ENCODE data around the gene GRB10. TPM values are rescaled to one million over a fixed set of nuclear protein-coding genes. Genes with fewer than 3 reads are reported as not detected.

The GRB10 gene
- total and polyA plus RNA-seq, 5 donors from 2014 or later, result 0.25 to 2.3 TPM; not detected in 3

DNA sequence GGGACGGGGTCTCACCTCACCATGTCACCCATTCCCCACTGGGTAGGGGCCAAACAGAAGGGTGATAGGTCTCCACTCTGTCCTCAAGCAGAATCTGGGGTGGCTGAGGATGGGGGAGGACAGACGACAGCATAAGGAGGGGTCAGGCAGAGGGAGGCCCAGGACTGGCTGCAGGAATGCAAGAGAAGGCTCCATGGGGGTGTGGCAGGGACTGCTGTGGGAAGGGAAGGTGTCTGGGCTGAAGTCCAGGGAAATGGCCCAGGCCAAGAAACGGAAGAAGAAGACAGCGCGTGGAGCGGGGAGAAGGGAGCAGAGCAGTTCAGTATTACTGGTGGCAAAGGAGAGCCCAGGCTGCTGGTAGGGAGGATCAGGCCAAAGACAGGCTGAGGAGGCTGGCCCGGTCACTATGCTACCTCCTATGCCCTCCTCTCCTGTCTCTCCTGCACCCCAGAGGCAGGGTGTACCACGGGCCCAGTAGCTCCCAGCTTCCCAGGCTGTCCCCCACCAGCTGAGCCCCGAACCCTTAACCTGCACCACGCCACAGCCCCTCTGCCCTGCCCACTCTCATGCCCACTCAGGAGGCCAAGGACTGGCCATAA lies 60.9 kb downstream of the GRB10 start:
- no peak overlapping the region for H3K27ac ChIP-seq (ENCODE audit: insufficient read depth, low read length, poor library complexity, severe bottlenecking)
- H3K4me1 Mint-ChIP-seq, result peaks cover 0 to 6% (median 0%) of the 10 kb centered on the region in 4 donors
- H3K27ac Mint-ChIP-seq, result peak overlapping the region in 1 of 3 donors; percentile 56
- H3K27me3 ChIP-seq (ENCODE audit: control insufficient read depth, insufficient read depth, low read length), result peaks cover 3% of the 10 kb centered on the region
- no peaks in the 10 kb centered on the region for H3K9me3 ChIP-seq (ENCODE audit: control insufficient read depth in 2 of 2, low read length in 2 of 2)
- no peaks in the 10 kb centered on the region for H3K9me3 Mint-ChIP-seq
- no peak for ATAC-seq (ENCODE audit: low read depth in 2 of 2)
- no peak for DNase-seq
- no peaks in the 10 kb centered on the region for H3K36me3 Mint-ChIP-seq
- peaks cover 22% of the 10 kb centered on the region for H3K27me3 Mint-ChIP-seq
- no peaks in the 10 kb centered on the region for H3K36me3 ChIP-seq (ENCODE audit: control insufficient read depth, insufficient read depth, low read length)
- no peaks in the 10 kb centered on the region for H3K4me1 ChIP-seq (ENCODE audit: control insufficient read depth, insufficient read depth, low read length, poor library complexity, severe bottlenecking)
- no peak overlapping the region for H3K4me3 ChIP-seq (ENCODE audit: low read depth, low read length)
- H3K4me3 Mint-ChIP-seq, result no peak overlapping the region

DNA sequence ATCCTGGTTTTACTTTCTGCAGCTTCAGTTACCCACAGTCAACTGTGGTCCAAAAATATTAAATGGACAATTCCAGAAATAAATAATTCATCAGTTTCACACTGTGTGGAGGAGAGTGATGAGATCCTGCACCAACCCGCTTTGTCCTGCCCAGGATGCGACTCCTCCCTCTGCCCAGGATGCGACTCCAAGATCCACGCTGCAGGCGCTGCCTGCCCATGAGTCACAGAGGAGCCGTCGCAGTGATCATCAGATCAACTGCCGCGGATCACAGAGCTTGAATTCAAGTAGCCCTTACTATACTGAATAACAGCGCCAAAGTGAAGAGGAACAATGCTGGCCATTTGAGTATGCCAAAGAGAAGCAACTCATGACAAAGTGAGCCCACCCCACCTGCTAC lies 61.5 kb downstream of the GRB10 start:
- no peaks in the 10 kb centered on the region for H3K4me1 ChIP-seq (ENCODE audit: control insufficient read depth, insufficient read depth, low read length, poor library complexity, severe bottlenecking)
- peaks cover 18% of the 10 kb centered on the region for H3K27me3 Mint-ChIP-seq
- no peaks in the 10 kb centered on the region for H3K36me3 Mint-ChIP-seq
- H3K27ac Mint-ChIP-seq, result no peak overlapping the region
- no peak for DNase-seq
- no peak overlapping the region for H3K4me3 ChIP-seq (ENCODE audit: low read depth, low read length)
- no peak for ATAC-seq (ENCODE audit: low read depth in 2 of 2)
- no peaks in the 10 kb centered on the region for H3K9me3 ChIP-seq (ENCODE audit: control insufficient read depth in 2 of 2, low read length in 2 of 2)
- peaks cover 0 to 6% (median 0%) of the 10 kb centered on the region in 4 donors for H3K4me1 Mint-ChIP-seq
- no peaks in the 10 kb centered on the region for H3K9me3 Mint-ChIP-seq
- no peak overlapping the region for H3K27ac ChIP-seq (ENCODE audit: insufficient read depth, low read length, poor library complexity, severe bottlenecking)
- H3K27me3 ChIP-seq (ENCODE audit: control insufficient read depth, insufficient read depth, low read length), result peaks cover 3% of the 10 kb centered on the region
- H3K36me3 ChIP-seq (ENCODE audit: control insufficient read depth, insufficient read depth, low read length), result no peaks in the 10 kb centered on the region
- no peak overlapping the region for H3K4me3 Mint-ChIP-seq

DNA sequence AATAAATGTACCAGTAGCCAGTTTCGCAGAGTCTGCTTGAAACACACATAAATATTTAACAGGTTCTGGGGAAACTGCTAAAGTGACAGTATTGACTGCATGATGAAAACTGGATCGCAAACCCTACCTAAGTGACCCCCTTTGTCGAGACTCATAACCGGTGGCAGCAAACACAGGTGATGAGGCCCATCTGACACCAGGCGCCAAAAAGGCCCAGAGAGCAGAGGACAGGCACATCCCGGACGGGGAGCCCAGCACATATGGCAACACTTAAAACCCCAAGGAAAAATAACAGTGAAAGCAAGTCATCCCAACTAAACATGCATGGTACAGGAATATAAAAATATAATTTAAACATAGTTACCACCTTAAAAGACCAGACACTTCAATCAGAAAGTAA lies 62.4 kb downstream of the GRB10 start:
- no peak for DNase-seq
- ATAC-seq (ENCODE audit: low read depth in 2 of 2), result no peak
- Mint-ChIP-seq H3K4me1 (peaks cover 0 to 6% (median 0%) of the 10 kb centered on the region in 4 donors), H3K9me3 (no peaks in the 10 kb centered on the region), H3K27me3 (peaks cover 18% of the 10 kb centered on the region), H3K36me3 (no peaks in the 10 kb centered on the region), H3K27ac (no peak overlapping the region), H3K4me3 (no peak overlapping the region)
- Histone ChIP-seq H3K36me3 (ENCODE audit: control insufficient read depth, insufficient read depth, low read length) (no peaks in the 10 kb centered on the region), H3K4me1 (ENCODE audit: control insufficient read depth, insufficient read depth, low read length, poor library complexity, severe bottlenecking) (no peaks in the 10 kb centered on the region), H3K4me3 (ENCODE audit: low read depth, low read length) (no peak overlapping the region), H3K27ac (ENCODE audit: insufficient read depth, low read length, poor library complexity, severe bottlenecking) (no peak overlapping the region), H3K27me3 (ENCODE audit: control insufficient read depth, insufficient read depth, low read length) (peaks cover 3% of the 10 kb centered on the region), H3K9me3 (ENCODE audit: control insufficient read depth in 2 of 2, low read length in 2 of 2) (no peaks in the 10 kb centered on the region)

DNA sequence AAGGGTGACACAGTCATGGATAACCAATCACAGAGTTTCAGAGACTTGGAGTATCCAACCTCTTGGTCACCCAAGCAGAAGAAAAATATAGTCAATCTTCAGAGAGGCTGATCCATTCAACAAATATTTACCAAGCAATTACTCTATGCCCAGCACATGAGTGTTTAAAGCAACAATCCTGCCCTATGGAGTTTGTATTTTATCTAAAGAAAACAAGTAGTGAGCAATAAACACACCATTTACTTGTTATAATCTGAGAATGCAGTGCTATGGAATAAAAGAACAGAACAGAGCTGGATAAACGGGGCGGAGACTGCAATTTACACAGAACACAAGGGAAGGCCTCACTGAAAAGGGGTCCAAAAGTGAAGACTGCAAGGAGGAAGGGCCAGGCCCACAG lies 63.8 kb downstream of the GRB10 start:
- no peak overlapping the region for H3K27ac ChIP-seq (ENCODE audit: insufficient read depth, low read length, poor library complexity, severe bottlenecking)
- no peaks in the 10 kb centered on the region for H3K4me1 ChIP-seq (ENCODE audit: control insufficient read depth, insufficient read depth, low read length, poor library complexity, severe bottlenecking)
- H3K27me3 ChIP-seq (ENCODE audit: control insufficient read depth, insufficient read depth, low read length), result no peaks in the 10 kb centered on the region
- H3K9me3 Mint-ChIP-seq, result peaks cover 0 to 1% (median 0%) of the 10 kb centered on the region in 7 donors
- H3K36me3 ChIP-seq (ENCODE audit: control insufficient read depth, insufficient read depth, low read length), result no peaks in the 10 kb centered on the region
- H3K36me3 Mint-ChIP-seq, result no peaks in the 10 kb centered on the region
- no peak overlapping the region for H3K4me3 Mint-ChIP-seq
- no peak overlapping the region for H3K27ac Mint-ChIP-seq
- ATAC-seq (ENCODE audit: low read depth in 2 of 2), result no peak
- no peak overlapping the region for H3K4me3 ChIP-seq (ENCODE audit: low read depth, low read length)
- DNase-seq, result no peak
- peaks cover 17% of the 10 kb centered on the region for H3K27me3 Mint-ChIP-seq
- no peaks in the 10 kb centered on the region for H3K9me3 ChIP-seq (ENCODE audit: control insufficient read depth in 2 of 2, low read length in 2 of 2)
- peaks cover 0 to 2% (median 0%) of the 10 kb centered on the region in 4 donors for H3K4me1 Mint-ChIP-seq

DNA sequence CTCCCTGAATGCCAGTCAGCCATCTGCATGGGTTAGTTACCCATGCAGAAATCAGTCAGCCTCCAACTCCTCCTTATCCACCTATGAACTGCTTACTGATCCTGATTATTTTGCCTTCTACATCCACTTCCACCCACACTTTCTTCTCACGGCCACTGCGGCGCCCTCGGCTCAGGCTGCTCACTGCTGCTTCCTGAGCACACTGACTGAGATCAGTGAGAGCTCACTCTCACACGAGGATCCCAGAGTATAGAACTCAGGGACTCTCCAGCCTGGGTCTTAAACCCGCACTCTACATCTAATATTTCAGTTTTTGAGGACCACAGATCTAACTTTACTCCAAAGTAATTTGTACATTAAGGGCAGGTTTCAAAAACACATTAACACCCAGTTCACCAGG lies 64.4 kb downstream of the GRB10 start:
- Mint-ChIP-seq H3K4me3 (no peak overlapping the region), H3K9me3 (peaks cover 0 to 1% (median 0%) of the 10 kb centered on the region in 7 donors), H3K36me3 (no peaks in the 10 kb centered on the region), H3K27me3 (peaks cover 11% of the 10 kb centered on the region), H3K4me1 (peaks cover 0 to 4% (median 0%) of the 10 kb centered on the region in 4 donors), H3K27ac (no peak overlapping the region)
- no peaks in the 10 kb centered on the region for H3K27me3 ChIP-seq (ENCODE audit: control insufficient read depth, insufficient read depth, low read length)
- H3K9me3 ChIP-seq (ENCODE audit: control insufficient read depth in 2 of 2, low read length in 2 of 2), result no peaks in the 10 kb centered on the region
- no peaks in the 10 kb centered on the region for H3K36me3 ChIP-seq (ENCODE audit: control insufficient read depth, insufficient read depth, low read length)
- no peaks in the 10 kb centered on the region for H3K4me1 ChIP-seq (ENCODE audit: control insufficient read depth, insufficient read depth, low read length, poor library complexity, severe bottlenecking)
- ATAC-seq (ENCODE audit: low read depth in 2 of 2) (no peak), DNase-seq (no peak)
- H3K27ac ChIP-seq (ENCODE audit: insufficient read depth, low read length, poor library complexity, severe bottlenecking), result no peak overlapping the region
- no peak overlapping the region for H3K4me3 ChIP-seq (ENCODE audit: low read depth, low read length)

DNA sequence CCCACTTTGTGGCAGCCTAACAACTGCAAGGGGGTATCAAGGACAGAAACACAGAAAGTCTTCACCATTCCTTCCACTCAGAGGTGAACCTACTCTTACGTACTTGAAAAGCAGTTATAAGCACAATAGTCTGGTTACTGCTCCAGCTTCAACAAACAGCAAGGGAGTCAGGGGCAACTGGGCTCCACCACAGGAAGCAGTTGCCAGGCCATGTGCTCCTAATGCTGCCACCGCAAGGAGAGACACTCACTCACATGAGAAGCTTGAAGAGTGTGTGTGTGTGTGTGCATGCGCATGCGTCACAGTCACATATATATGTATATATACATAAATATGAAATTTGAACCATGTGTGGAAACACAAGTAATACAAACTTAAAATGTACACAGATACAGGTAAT lies 65.5 kb downstream of the GRB10 start:
- Mint-ChIP-seq H3K4me3 (no peak overlapping the region), H3K27ac (no peak overlapping the region), H3K9me3 (peaks cover 0 to 1% (median 0%) of the 10 kb centered on the region in 7 donors), H3K36me3 (no peaks in the 10 kb centered on the region), H3K4me1 (peaks cover 0 to 4% (median 0%) of the 10 kb centered on the region in 4 donors), H3K27me3 (peaks cover 8% of the 10 kb centered on the region)
- Histone ChIP-seq H3K4me3 (ENCODE audit: low read depth, low read length) (no peak overlapping the region), H3K27me3 (ENCODE audit: control insufficient read depth, insufficient read depth, low read length) (peaks cover 2% of the 10 kb centered on the region), H3K4me1 (ENCODE audit: control insufficient read depth, insufficient read depth, low read length, poor library complexity, severe bottlenecking) (no peaks in the 10 kb centered on the region), H3K9me3 (ENCODE audit: control insufficient read depth in 2 of 2, low read length in 2 of 2) (no peaks in the 10 kb centered on the region), H3K36me3 (ENCODE audit: control insufficient read depth, insufficient read depth, low read length) (no peaks in the 10 kb centered on the region), H3K27ac (ENCODE audit: insufficient read depth, low read length, poor library complexity, severe bottlenecking) (no peak overlapping the region)
- DNase-seq (no peak), ATAC-seq (ENCODE audit: low read depth in 2 of 2) (no peak)

DNA sequence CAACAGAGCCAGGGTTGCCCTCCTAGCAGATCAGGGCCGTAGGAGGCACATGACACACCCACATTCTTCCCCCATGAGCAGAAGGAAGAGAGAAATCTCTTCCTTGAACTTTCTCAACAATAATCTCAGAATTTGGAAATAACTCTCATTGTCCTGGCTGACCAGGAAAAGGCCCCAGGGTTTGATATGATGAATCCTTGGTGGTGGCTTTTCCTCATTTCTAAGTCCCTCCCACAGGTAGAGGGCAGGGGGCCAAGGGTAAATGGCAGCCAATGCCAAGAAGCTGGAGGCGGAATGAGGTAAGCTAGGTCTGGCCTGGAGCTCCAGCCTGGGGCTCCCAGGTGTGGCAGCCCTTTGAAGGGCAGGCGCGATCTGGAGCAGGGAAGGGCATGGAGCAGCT lies 67.8 kb downstream of the GRB10 start:
- Histone ChIP-seq H3K4me1 (ENCODE audit: control insufficient read depth, insufficient read depth, low read length, poor library complexity, severe bottlenecking) (no peaks in the 10 kb centered on the region), H3K9me3 (ENCODE audit: control insufficient read depth in 2 of 2, low read length in 2 of 2) (no peaks in the 10 kb centered on the region), H3K36me3 (ENCODE audit: control insufficient read depth, insufficient read depth, low read length) (no peaks in the 10 kb centered on the region), H3K4me3 (ENCODE audit: low read depth, low read length) (no peak overlapping the region), H3K27ac (ENCODE audit: insufficient read depth, low read length, poor library complexity, severe bottlenecking) (no peak overlapping the region), H3K27me3 (ENCODE audit: control insufficient read depth, insufficient read depth, low read length) (peaks cover 4% of the 10 kb centered on the region)
- H3K27me3 Mint-ChIP-seq, result peaks cover 8% of the 10 kb centered on the region
- H3K27ac Mint-ChIP-seq, result no peak overlapping the region
- peaks cover 0 to 4% (median 0%) of the 10 kb centered on the region in 4 donors for H3K4me1 Mint-ChIP-seq
- H3K36me3 Mint-ChIP-seq, result no peaks in the 10 kb centered on the region
- H3K9me3 Mint-ChIP-seq, result peaks cover 0 to 1% (median 0%) of the 10 kb centered on the region in 7 donors
- H3K4me3 Mint-ChIP-seq, result no peak overlapping the region
- no peak for DNase-seq
- no peak for ATAC-seq (ENCODE audit: low read depth in 2 of 2)
